ENCODE data around the gene SCUBE1. TPM values are rescaled to one million over a fixed set of nuclear protein-coding genes. Genes with fewer than 3 reads are reported as not detected.

SCUBE1 gene
- total and polyA plus RNA-seq, 2 experiments from 2014 or later, result not detected

DNA sequence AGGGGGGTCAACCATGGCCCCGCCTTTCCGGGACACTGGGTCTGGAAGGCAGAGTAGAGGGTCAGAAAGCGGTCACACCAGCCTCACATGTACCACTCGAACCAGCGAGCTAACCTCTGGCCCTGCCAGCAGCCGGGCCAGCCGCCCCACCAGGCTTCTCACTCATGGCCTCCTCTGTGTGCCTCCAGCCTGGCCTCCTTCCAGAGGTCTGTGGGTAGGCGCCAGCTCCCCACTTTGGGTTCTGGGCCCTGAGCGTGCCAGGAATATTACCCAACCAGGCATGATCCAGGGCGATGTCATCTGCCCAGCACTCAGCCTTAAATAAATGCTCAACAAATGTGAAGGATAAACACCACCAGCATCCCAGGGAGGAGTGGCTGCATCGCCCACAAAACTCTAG is 5.8 kb downstream of the SCUBE1 start:
- Histone ChIP-seq H4K20me1 (ENCODE audit: insufficient read depth) (no peaks in the 10 kb centered on the region), H3K4me2 (ENCODE audit: unreplicated experiment) (no peak overlapping the region), H3K36me3 (ENCODE audit: low read depth) (no peaks in the 10 kb centered on the region), H3K27me3 (replicated peaks; ENCODE audit: insufficient read depth) (peaks cover 20% of the 10 kb centered on the region), H3F3A (ENCODE audit: insufficient read depth) (no peaks in the 10 kb centered on the region), H2AFZ (no peak overlapping the region), H3K79me2 (ENCODE audit: insufficient read depth) (no peaks in the 10 kb centered on the region), H3K9me2 (ENCODE audit: insufficient read depth) (no peaks in the 10 kb centered on the region), H3K9ac (no peak overlapping the region), H3K9me3 (ENCODE audit: low read depth) (no peaks in the 10 kb centered on the region), H3K4me3 (no peak overlapping the region), H3K27ac (no peak overlapping the region), H3K4me1 (ENCODE audit: insufficient read depth) (no peaks in the 10 kb centered on the region)
- TF ChIP-seq EZH2 (IDR thresholded peaks at IDR 0.05; ENCODE audit: insufficient read depth, poor library complexity, severe bottlenecking) (no peak), EZH2phosphoT487 (IDR thresholded peaks at IDR 0.05; ENCODE audit: insufficient read depth, low read depth) (no peak)
- peak; percentile 23 for DNase-seq
- in situ Hi-C loops (cut with MboI), result no loop called here
- 43 to 46% methylated on average over 11 of the region's 11 CpGs for WGBS, 2 experiments (ENCODE audit: low coverage in 1 of 2, low lambda C conversion rate in 2 of 2, missing lambda C conversion rate in 2 of 2)

DNA sequence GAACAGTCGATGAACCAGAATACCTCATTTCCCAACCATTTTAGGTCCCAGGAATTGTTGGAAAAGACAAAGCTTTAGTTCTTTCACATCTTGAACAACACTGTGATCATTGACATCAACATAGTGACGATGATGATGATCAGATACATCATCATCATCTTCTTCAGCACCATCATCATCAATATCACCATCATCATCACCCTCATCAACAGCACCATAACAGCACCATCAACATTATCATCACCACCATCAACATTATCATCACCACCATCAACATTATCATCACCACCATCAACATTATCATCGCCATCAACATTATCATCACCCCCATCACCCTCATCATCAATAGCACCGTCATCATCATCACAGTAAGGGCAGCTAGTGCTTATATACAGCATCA is 8.8 kb downstream of the SCUBE1 start:
- Histone ChIP-seq H3K36me3 (ENCODE audit: low read depth) (no peaks in the 10 kb centered on the region), H4K20me1 (ENCODE audit: insufficient read depth) (no peaks in the 10 kb centered on the region), H2AFZ (no peak overlapping the region), H3K4me1 (ENCODE audit: insufficient read depth) (no peaks in the 10 kb centered on the region), H3K27me3 (replicated peaks; ENCODE audit: insufficient read depth) (peaks cover 20% of the 10 kb centered on the region; the same call in 1 of the 2 replicates), H3F3A (ENCODE audit: insufficient read depth) (no peaks in the 10 kb centered on the region), H3K79me2 (ENCODE audit: insufficient read depth) (no peaks in the 10 kb centered on the region), H3K4me3 (no peak overlapping the region), H3K9me3 (ENCODE audit: low read depth) (no peaks in the 10 kb centered on the region), H3K27ac (no peak overlapping the region), H3K9me2 (ENCODE audit: insufficient read depth) (no peaks in the 10 kb centered on the region), H3K9ac (no peak overlapping the region), H3K4me2 (ENCODE audit: unreplicated experiment) (no peak overlapping the region)
- 24 to 25% methylated on average over 4 of the region's 4 CpGs for WGBS, 2 experiments (ENCODE audit: low coverage in 1 of 2, low lambda C conversion rate in 2 of 2, missing lambda C conversion rate in 2 of 2)
- DNase-seq, result no peak
- no peak for TF ChIP-seq EZH2phosphoT487 (IDR thresholded peaks at IDR 0.05; ENCODE audit: insufficient read depth, low read depth)
- TF ChIP-seq EZH2 (IDR thresholded peaks at IDR 0.05; ENCODE audit: insufficient read depth, poor library complexity, severe bottlenecking), result no peak
- in situ Hi-C loops (cut with MboI), result no loop called here

DNA sequence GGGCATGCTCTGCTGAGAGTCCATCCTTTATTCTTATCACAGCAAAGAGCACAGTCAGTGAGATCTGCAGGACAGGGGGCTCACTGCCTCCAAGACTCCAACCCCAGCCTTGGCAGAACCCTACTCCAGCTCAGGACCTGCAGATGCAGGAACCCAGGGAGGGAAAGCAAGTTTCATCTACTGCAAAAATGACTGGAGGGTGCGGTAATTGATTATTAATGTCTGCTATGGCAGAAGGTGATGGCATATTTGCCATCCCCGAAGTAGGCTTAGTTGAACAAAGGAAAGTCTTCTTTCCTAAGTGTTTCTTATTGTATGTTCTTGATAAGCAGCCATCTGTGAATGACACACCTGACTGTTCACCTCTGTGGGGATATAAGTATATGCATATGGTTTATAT is 9.2 kb downstream of the SCUBE1 start:
- Histone ChIP-seq H3F3A (ENCODE audit: insufficient read depth) (no peaks in the 10 kb centered on the region), H3K4me3 (no peak overlapping the region), H3K4me1 (ENCODE audit: insufficient read depth) (no peaks in the 10 kb centered on the region), H2AFZ (no peak overlapping the region), H3K27ac (no peak overlapping the region), H3K9me2 (ENCODE audit: insufficient read depth) (no peaks in the 10 kb centered on the region), H3K9ac (no peak overlapping the region), H3K9me3 (ENCODE audit: low read depth) (no peaks in the 10 kb centered on the region), H4K20me1 (ENCODE audit: insufficient read depth) (no peaks in the 10 kb centered on the region), H3K4me2 (ENCODE audit: unreplicated experiment) (no peak overlapping the region), H3K79me2 (ENCODE audit: insufficient read depth) (no peaks in the 10 kb centered on the region), H3K36me3 (ENCODE audit: low read depth) (no peaks in the 10 kb centered on the region), H3K27me3 (replicated peaks; ENCODE audit: insufficient read depth) (peaks cover 20% of the 10 kb centered on the region; the same call in 1 of the 2 replicates)
- 28 to 53% methylated on average over 2 of the region's 2 CpGs for WGBS, 2 experiments (ENCODE audit: low coverage in 1 of 2, low lambda C conversion rate in 2 of 2, missing lambda C conversion rate in 2 of 2)
- in situ Hi-C loops (cut with MboI), result no loop called here
- no peak for DNase-seq
- TF ChIP-seq EZH2 (IDR thresholded peaks at IDR 0.05; ENCODE audit: insufficient read depth, poor library complexity, severe bottlenecking) (no peak), EZH2phosphoT487 (IDR thresholded peaks at IDR 0.05; ENCODE audit: insufficient read depth, low read depth) (no peak)

DNA sequence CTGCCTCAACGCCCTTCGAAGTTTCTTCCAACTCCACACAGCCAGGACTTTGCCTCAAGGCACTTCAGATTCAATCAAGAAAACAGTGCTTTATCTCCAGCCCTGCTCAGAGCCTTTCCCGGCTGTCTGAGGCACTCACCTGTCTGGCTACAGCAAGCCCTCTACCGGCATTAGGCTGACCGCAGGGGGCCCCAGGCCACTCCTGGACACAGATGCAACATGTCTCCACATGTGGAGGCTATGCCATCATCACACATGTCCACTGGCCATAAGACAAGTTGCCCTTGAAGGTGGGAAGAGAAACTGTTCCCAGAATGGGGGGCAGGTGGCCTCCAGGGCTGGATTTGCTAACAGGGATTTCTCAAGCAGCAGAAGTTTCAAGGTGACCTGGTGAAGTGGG is 10.0 kb downstream of the SCUBE1 start:
- Histone ChIP-seq H3K27ac (no peak overlapping the region), H3K4me1 (ENCODE audit: insufficient read depth) (no peaks in the 10 kb centered on the region), H3K9me3 (ENCODE audit: low read depth) (no peaks in the 10 kb centered on the region), H4K20me1 (ENCODE audit: insufficient read depth) (no peaks in the 10 kb centered on the region), H3K36me3 (ENCODE audit: low read depth) (no peaks in the 10 kb centered on the region), H3K9ac (no peak overlapping the region), H2AFZ (no peak overlapping the region), H3K4me2 (ENCODE audit: unreplicated experiment) (no peak overlapping the region), H3K4me3 (no peak overlapping the region), H3F3A (ENCODE audit: insufficient read depth) (no peaks in the 10 kb centered on the region), H3K79me2 (ENCODE audit: insufficient read depth) (no peaks in the 10 kb centered on the region), H3K9me2 (ENCODE audit: insufficient read depth) (no peaks in the 10 kb centered on the region), H3K27me3 (replicated peaks; ENCODE audit: insufficient read depth) (peaks cover 20% of the 10 kb centered on the region; the same call in 1 of the 2 replicates)
- DNase-seq, result no peak
- WGBS, 2 experiments (ENCODE audit: low coverage in 1 of 2, low lambda C conversion rate in 2 of 2, missing lambda C conversion rate in 2 of 2), result 65 to 85% methylated on average over 5 of the region's 5 CpGs
- TF ChIP-seq EZH2 (IDR thresholded peaks at IDR 0.05; ENCODE audit: insufficient read depth, poor library complexity, severe bottlenecking) (no peak), EZH2phosphoT487 (IDR thresholded peaks at IDR 0.05; ENCODE audit: insufficient read depth, low read depth) (no peak)
- in situ Hi-C loops (cut with MboI), result no loop called here

DNA sequence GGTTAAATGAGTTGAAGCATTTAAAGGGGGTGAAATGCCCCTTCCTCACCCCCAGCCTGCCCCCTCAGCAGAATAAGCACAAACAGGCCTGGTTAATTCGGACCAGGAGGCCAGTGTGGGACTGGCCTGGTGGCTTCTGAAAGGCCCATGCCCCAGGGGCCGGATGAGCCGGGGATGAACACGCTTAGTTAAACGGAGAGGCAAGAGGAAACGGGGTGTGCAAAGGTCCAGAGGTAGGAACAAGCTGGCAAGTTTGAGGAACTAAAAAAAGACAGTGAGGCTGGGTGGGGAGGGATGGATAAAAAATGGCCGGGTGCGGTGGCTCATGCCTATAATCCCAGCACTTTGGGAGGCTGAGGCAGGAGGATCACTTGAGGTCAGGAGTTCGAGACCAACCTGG is 11.5 kb downstream of the SCUBE1 start:
- DNase-seq, result no peak
- H3K27me3 ChIP-seq (replicated peaks; ENCODE audit: insufficient read depth), result peaks cover 24% of the 10 kb centered on the region; the same call in 1 of the 2 replicates
- no peak overlapping the region for H2AFZ ChIP-seq
- no peak overlapping the region for H3K4me2 ChIP-seq (ENCODE audit: unreplicated experiment)
- H3F3A ChIP-seq (ENCODE audit: insufficient read depth), result no peaks in the 10 kb centered on the region
- WGBS, 2 experiments (ENCODE audit: low coverage in 1 of 2, low lambda C conversion rate in 2 of 2, missing lambda C conversion rate in 2 of 2), result 61 to 66% methylated on average over 9 of the region's 9 CpGs
- no peaks in the 10 kb centered on the region for H3K4me1 ChIP-seq (ENCODE audit: insufficient read depth)
- no peaks in the 10 kb centered on the region for H3K9me3 ChIP-seq (ENCODE audit: low read depth)
- no peaks in the 10 kb centered on the region for H3K9me2 ChIP-seq (ENCODE audit: insufficient read depth)
- no peaks in the 10 kb centered on the region for H3K36me3 ChIP-seq (ENCODE audit: low read depth)
- no peak overlapping the region for H3K4me3 ChIP-seq
- no peak overlapping the region for H3K27ac ChIP-seq
- no peak for TF ChIP-seq EZH2 (IDR thresholded peaks at IDR 0.05; ENCODE audit: insufficient read depth, poor library complexity, severe bottlenecking)
- TF ChIP-seq EZH2phosphoT487 (IDR thresholded peaks at IDR 0.05; ENCODE audit: insufficient read depth, low read depth), result no peak
- H4K20me1 ChIP-seq (ENCODE audit: insufficient read depth), result no peaks in the 10 kb centered on the region
- H3K79me2 ChIP-seq (ENCODE audit: insufficient read depth), result no peaks in the 10 kb centered on the region
- in situ Hi-C loops (cut with MboI), result no loop called here
- H3K9ac ChIP-seq, result no peak overlapping the region

All from GM23248 (cell line).